PC-3 (cell line): ENCODE measurements around the gene PPM1D.

Experiments used
- EZH2 ChIP-seq: fragments of 300-600 bp; sonication (generic); IDR thresholded peaks from one replicate; pipeline ENCODE4 v1.6.1; 2017; ENCODE audit warnings: antibody characterized with exemption, mild to moderate bottlenecking, low read length; ENCODE audit not compliant: unreplicated experiment
- EZH2phosphoT487 ChIP-seq: fragments of 300-600 bp; sonication (generic); IDR thresholded peaks from 2 replicates; pipeline ENCODE4 v1.6.1; 2018; ENCODE audit warnings: mild to moderate bottlenecking, antibody characterized with exemption, low read length, borderline replicate concordance
- TF ChIP-seq, protein P1 (sequence below): fragments of 300-600 bp; sonication (generic); conservative IDR thresholded peaks from 2 replicates; pipeline ENCODE4 v1.5.1; 2017; ENCODE audit warnings: antibody characterized with exemption, low read depth, mild to moderate bottlenecking, low read length

DNA sequence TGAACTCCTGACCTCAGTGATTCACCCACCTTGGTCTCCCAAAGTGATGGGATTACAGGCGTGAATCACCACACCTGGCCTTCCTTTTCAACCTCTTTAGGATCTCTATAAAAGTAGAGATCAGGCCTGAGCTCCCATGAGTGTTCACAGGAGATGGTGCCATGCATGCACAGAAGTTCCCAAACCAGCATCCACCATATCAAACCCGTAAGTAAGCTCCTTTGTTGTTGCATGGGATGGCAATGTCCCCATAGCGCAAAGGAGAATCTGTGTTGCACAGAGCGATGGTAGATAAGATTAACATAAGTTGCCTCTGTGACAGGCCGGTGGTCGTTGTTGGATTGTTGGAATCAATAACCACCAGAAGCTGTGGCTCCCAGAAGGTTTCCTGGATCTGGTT is 34.8 kb upstream of the PPM1D start:
- TF ChIP-seq EZH2 (no peak), EZH2phosphoT487 (no peak)
- TF ChIP-seq, protein P1, sequence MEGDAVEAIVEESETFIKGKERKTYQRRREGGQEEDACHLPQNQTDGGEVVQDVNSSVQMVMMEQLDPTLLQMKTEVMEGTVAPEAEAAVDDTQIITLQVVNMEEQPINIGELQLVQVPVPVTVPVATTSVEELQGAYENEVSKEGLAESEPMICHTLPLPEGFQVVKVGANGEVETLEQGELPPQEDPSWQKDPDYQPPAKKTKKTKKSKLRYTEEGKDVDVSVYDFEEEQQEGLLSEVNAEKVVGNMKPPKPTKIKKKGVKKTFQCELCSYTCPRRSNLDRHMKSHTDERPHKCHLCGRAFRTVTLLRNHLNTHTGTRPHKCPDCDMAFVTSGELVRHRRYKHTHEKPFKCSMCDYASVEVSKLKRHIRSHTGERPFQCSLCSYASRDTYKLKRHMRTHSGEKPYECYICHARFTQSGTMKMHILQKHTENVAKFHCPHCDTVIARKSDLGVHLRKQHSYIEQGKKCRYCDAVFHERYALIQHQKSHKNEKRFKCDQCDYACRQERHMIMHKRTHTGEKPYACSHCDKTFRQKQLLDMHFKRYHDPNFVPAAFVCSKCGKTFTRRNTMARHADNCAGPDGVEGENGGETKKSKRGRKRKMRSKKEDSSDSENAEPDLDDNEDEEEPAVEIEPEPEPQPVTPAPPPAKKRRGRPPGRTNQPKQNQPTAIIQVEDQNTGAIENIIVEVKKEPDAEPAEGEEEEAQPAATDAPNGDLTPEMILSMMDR = no peak
